IMR-90 (cell line): ENCODE data around the gene SYNM. TPM values are rescaled to one million over a fixed set of nuclear protein-coding genes. Genes with fewer than 3 reads are reported as not detected.

Source experiments
- ATAC-seq: fragments of 200-7000 bp; cut with Tn5 transposase; 2 replicates; pipeline ENCODE4 v1.9.1; 2020; ENCODE audit warnings: low read depth, mild to moderate bottlenecking, moderate library complexity
- BruUV-seq: library from RNA; stranded (reverse); fragments of 400-500 nt; replicated peaks from 2 replicates; lab custom pipeline; 2021; lab: Mats Ljungman, UMichigan
- CTCF ChIA-PET: fragments of 300-600 bp; formaldehyde crosslinking; extraction: SDS; loops from one replicate; lab custom pipeline; 2021; ENCODE audit warnings: antibody characterized with exemption; lab: Yijun Ruan, JAX
- POLR2A ChIA-PET: fragments of 300-600 bp; sonication (Branson Sonifier 250); formaldehyde crosslinking; loops from one replicate; lab custom pipeline; 2022; ENCODE audit warnings: antibody characterized with exemption; ENCODE audit not compliant: unreplicated experiment; lab: Charles Lee
- DNase-seq: peaks from one replicate; pipeline ENCODE4 v3.0.0; 2013
- H2AFZ ChIP-seq: replicated peaks from 2 replicates; pipeline ENCODE3; 2013; ENCODE audit warnings: low read length, mild to moderate bottlenecking; ENCODE audit not compliant: poor library complexity
- H2AK5ac ChIP-seq: 2 replicates; pipeline ENCODE4 v1.6.1; 2013; ENCODE audit warnings: low read depth, low read length, inconsistent platforms
- H2AK9ac ChIP-seq: replicated peaks from 2 replicates; pipeline ENCODE3; 2013; ENCODE audit warnings: mild to moderate bottlenecking, low read depth, low read length, moderate library complexity; ENCODE audit not compliant: poor library complexity
- H2BK120ac ChIP-seq: 2 replicates; pipeline ENCODE4 v1.6.1; 2013; ENCODE audit warnings: low read depth, low read length, inconsistent platforms
- H2BK15ac ChIP-seq: 3 replicates; pipeline ENCODE4 v1.6.1; 2013; ENCODE audit warnings: low read depth, low read length, inconsistent platforms
- H2BK20ac ChIP-seq: 2 replicates; pipeline ENCODE4 v1.6.1; 2013; ENCODE audit warnings: low read depth, mild to moderate bottlenecking, inconsistent platforms, low read length, moderate library complexity
- H2BK5ac ChIP-seq: 2 replicates; pipeline ENCODE4 v1.6.1; 2013; ENCODE audit warnings: mild to moderate bottlenecking, low read depth, low read length, inconsistent platforms; ENCODE audit not compliant: poor library complexity, severe bottlenecking
- H3K14ac ChIP-seq: replicated peaks from 2 replicates; pipeline ENCODE4 v1.6.1; 2013; ENCODE audit warnings: low read depth, low read length, inconsistent platforms
- H3K18ac ChIP-seq: 2 replicates; pipeline ENCODE4 v1.6.1; 2013; ENCODE audit warnings: low read depth, low read length, control low read depth
- H3K23ac ChIP-seq: 2 replicates; pipeline ENCODE4 v1.6.1; 2013; ENCODE audit warnings: low read depth, low read length, inconsistent platforms
- H3K27ac ChIP-seq: 2 replicates; pipeline ENCODE4 v1.5.1; 2013; ENCODE audit warnings: mild to moderate bottlenecking, control low read depth, low read length; ENCODE audit not compliant: insufficient read depth
- H3K27me3 ChIP-seq: 2 replicates; pipeline ENCODE4 v1.6.1; 2013; ENCODE audit warnings: low read length; ENCODE audit not compliant: control insufficient read depth, insufficient read depth
- H3K36me3 ChIP-seq: 2 replicates; pipeline ENCODE4 v1.6.1; 2013; ENCODE audit warnings: low read length, mixed read lengths; ENCODE audit not compliant: control insufficient read depth, insufficient read depth
- H3K4ac ChIP-seq: 2 replicates; pipeline ENCODE4 v1.6.1; 2013; ENCODE audit warnings: low read depth, low read length, inconsistent platforms
- H3K4me1 ChIP-seq: 2 replicates; pipeline ENCODE4 v1.6.1; 2013; ENCODE audit warnings: low read length, mixed read lengths; ENCODE audit not compliant: control insufficient read depth, insufficient read depth
- H3K4me2 ChIP-seq: 2 replicates; pipeline ENCODE4 v1.6.1; 2013; ENCODE audit warnings: low read depth, mild to moderate bottlenecking, control low read depth, low read length, moderate library complexity
- H3K4me3 ChIP-seq: 2 replicates; pipeline ENCODE4 v1.5.1; 2013; ENCODE audit warnings: low read depth, mild to moderate bottlenecking, control low read depth, low read length, moderate library complexity; ENCODE audit not compliant: insufficient read depth
- H3K56ac ChIP-seq: 2 replicates; pipeline ENCODE4 v1.6.1; 2013; ENCODE audit warnings: low read length, inconsistent platforms; ENCODE audit not compliant: insufficient read depth; ENCODE audit errors: extremely low read depth
- H3K79me1 ChIP-seq, 2 experiments: 2 replicates each; pipeline ENCODE4 v1.6.1; 2013; ENCODE audit warnings: low read length in 2 of 2, inconsistent platforms in 1 of 2, low read depth in 1 of 2
- H3K9ac ChIP-seq: 2 replicates; pipeline ENCODE4 v1.6.1; 2013; ENCODE audit warnings: low read depth, low read length, control low read depth
- H3K9me1 ChIP-seq: 2 replicates; pipeline ENCODE4 v1.6.1; 2013; ENCODE audit warnings: low read length, inconsistent platforms; ENCODE audit not compliant: insufficient read depth
- H3K9me3 ChIP-seq: 2 replicates; pipeline ENCODE4 v1.6.1; 2013; ENCODE audit warnings: low read length; ENCODE audit not compliant: control insufficient read depth, insufficient read depth
- H4K20me1 ChIP-seq: 2 replicates; pipeline ENCODE4 v1.6.1; 2013; ENCODE audit warnings: low read length, inconsistent platforms; ENCODE audit not compliant: insufficient read depth
- H4K5ac ChIP-seq: 2 replicates; pipeline ENCODE4 v1.6.1; 2013; ENCODE audit warnings: mild to moderate bottlenecking, low read depth, low read length, control low read depth
- H4K8ac ChIP-seq, 2 experiments: 2 replicates each; pipeline ENCODE4 v1.6.1; 2013; ENCODE audit warnings: low read depth in 2 of 2, low read length in 2 of 2, control low read depth in 1 of 2, inconsistent platforms in 1 of 2
- H4K91ac ChIP-seq: 2 replicates; pipeline ENCODE4 v1.6.1; 2013; ENCODE audit warnings: low read depth, low read length, inconsistent platforms; ENCODE audit not compliant: insufficient read depth
- BHLHE40 ChIP-seq: fragments of 150-350 bp; IDR thresholded peaks from 2 replicates; pipeline ENCODE4 v1.6.1; 2016; ENCODE audit warnings: mild to moderate bottlenecking, low read depth, low read length
- MAFK ChIP-seq: IDR thresholded peaks from 2 replicates; pipeline ENCODE4 v1.6.1; 2012; ENCODE audit warnings: low read depth, low read length, improper control_type of control experiment
- MAZ ChIP-seq: IDR thresholded peaks from 2 replicates; pipeline ENCODE4 v1.6.1; 2012; ENCODE audit warnings: low read depth, mild to moderate bottlenecking, low read length, improper control_type of control experiment, moderate library complexity, borderline replicate concordance
- WGBS, 2 experiments: methylation state at CpG; one replicate each; pipeline versions ENCODE4 v1.1.5 to v1.1.7; 2013; ENCODE audit warnings: missing lambda C conversion rate in 2 of 2; ENCODE audit not compliant: insufficient read length in 1 of 2; ENCODE audit errors: extremely low coverage in 2 of 2; 5-methylcytosine and 5-hydroxymethylcytosine counted together
- dilution Hi-C: fragments of 300-500 bp; cut with HindIII; formaldehyde crosslinking; loops from one replicate; pipeline ENCODE4 v1.14.3; 2018; ENCODE audit warnings: low sequenced_read_pairs; ENCODE audit not compliant: unreplicated experiment
- in situ Hi-C: fragments of 300-500 bp; cut with MboI; formaldehyde crosslinking; loops from 3 replicates; pipeline ENCODE4 v1.14.3; 2019; ENCODE audit warnings: low sequenced_read_pairs, inconsistent platforms, mixed read lengths
- intact Hi-C: fragments of 100-400 bp; cut with micrococcal nuclease; formaldehyde crosslinking; loops from 2 replicates; pipeline ENCODE4 v1.10.0; 2022
- polyA plus RNA-seq, 3 experiments: library from polyadenylated mRNA; depleted of rRNA; stranded (reverse); fragments of >200 nt; gene quantifications; 2 replicates each; pipeline ENCODE4 v1.2.3, GENCODE V29; 2012; ENCODE audit warnings: low replicate concordance in 1 of 3
- total RNA-seq: library from RNA; depleted of rRNA; stranded (reverse); fragments of >200 nt; gene quantifications from 2 replicates; pipeline ENCODE4 v1.2.3, GENCODE V29; 2012

The SYNM gene
- total and polyA plus RNA-seq, 2 of the 4 experiments (the other 2 are of a cell fraction) = 2.1 to 3.4 TPM

- H3K4me2 ChIP-seq = no peak overlapping the region
- H2BK5ac ChIP-seq = no peak overlapping the region
- no peak overlapping the region for H2BK120ac ChIP-seq
- no peak overlapping the region for H3K14ac ChIP-seq
- H3K4me1 ChIP-seq = peaks cover 4% of the 10 kb centered on the region
- no peaks in the 10 kb centered on the region for H3K9me3 ChIP-seq
- no peak for ATAC-seq
- no peak overlapping the region for H4K8ac ChIP-seq
- no peak overlapping the region for H3K56ac ChIP-seq
- H2AK9ac ChIP-seq = no peak overlapping the region
- no peak overlapping the region for H4K91ac ChIP-seq
- H2AK5ac ChIP-seq = no peak overlapping the region
- no peak overlapping the region for H2BK15ac ChIP-seq
- no TSS peak for BruUV-seq
- no peak overlapping the region for H2AFZ ChIP-seq
- dilution Hi-C loops (loop anchor here (25.0 kb wide), 1 partner anchor 94 kb away; no protein-coding TSS in a partner anchor), in situ Hi-C loops (loop anchor here (25.0 kb wide), 1 partner anchor 619 kb away; the partner anchor contains the start of gene LYSMD4), intact Hi-C loops (no loop called here)
- ChIA-PET POLR2A (no interaction called here), CTCF (no interaction called here)
- H4K20me1 ChIP-seq = no peaks in the 10 kb centered on the region
- peaks cover 9% of the 10 kb centered on the region; the same call in 1 of the 2 replicates for H3K9me1 ChIP-seq
- no peak overlapping the region for H3K9ac ChIP-seq
- H2BK20ac ChIP-seq = no peak overlapping the region
- 94% methylated on average over 3 of the region's 7 CpGs; no CpG with 5 or more reads in 1 of the 2 experiments for WGBS, 2 experiments
- DNase-seq = no peak
- peaks cover 0 to 6% of the 10 kb centered on the region in 2 experiments; a peak in 1 of 4 replicates for H3K79me1 ChIP-seq
- TF ChIP-seq MAZ (no peak), BHLHE40 (no peak), MAFK (no peak)
- H4K5ac ChIP-seq = no peak overlapping the region
- no peak overlapping the region for H3K4me3 ChIP-seq
- H3K27ac ChIP-seq = no peak overlapping the region
- no peak overlapping the region for H3K4ac ChIP-seq
- no peak overlapping the region; the same call in 1 of the 2 replicates for H3K23ac ChIP-seq
- H3K36me3 ChIP-seq = peaks cover 2% of the 10 kb centered on the region; the same call in 1 of the 2 replicates
- H3K18ac ChIP-seq = no peak overlapping the region
- H3K27me3 ChIP-seq = no peaks in the 10 kb centered on the region
Observed at GRCh38 chr15:99118258-99118632, 13.4 kb downstream of the SYNM start.
